ENCODE data around the gene TBL3. TPM values are rescaled to one million over a fixed set of nuclear protein-coding genes. Genes with fewer than 3 reads are reported as not detected.

Gene TBL3
- 23.9 TPM for total RNA-seq
- polyA plus RNA-seq (ENCODE audit: insufficient read depth in 1 of 8, insufficient read length in 8 of 8, low replicate concordance in 1 of 8) = 10 to 100 TPM; 27.9 to 32.9 (median 30.6) TPM
- long read RNA-seq, donor 1, full-length matches to known transcripts = 6 of 6 reads
- long read RNA-seq, donor 1, partial matches to known transcripts = 0 of 6 reads
- long read RNA-seq, donor 1, other reads (novel, unspliced or antisense) = 0 of 6 reads
- long read RNA-seq, donor 2 = 0 reads
- long read RNA-seq, donor 3, full-length matches to known transcripts = 4 of 4 reads
- long read RNA-seq, donor 3, partial matches to known transcripts = 0 of 4 reads
- long read RNA-seq, donor 3, other reads (novel, unspliced or antisense) = 0 of 4 reads
- long read RNA-seq, donor 4, full-length matches to known transcripts = 4 of 4 reads
- long read RNA-seq, donor 4, partial matches to known transcripts = 0 of 4 reads
- long read RNA-seq, donor 4, other reads (novel, unspliced or antisense) = 0 of 4 reads
- long read RNA-seq, donor 5, full-length matches to known transcripts = 4 of 4 reads
- long read RNA-seq, donor 5, partial matches to known transcripts = 0 of 4 reads
- long read RNA-seq, donor 5, other reads (novel, unspliced or antisense) = 0 of 4 reads
- long read RNA-seq, donor 6, full-length matches to known transcripts = 4 of 4 reads
- long read RNA-seq, donor 6, partial matches to known transcripts = 0 of 4 reads
- long read RNA-seq, donor 6, other reads (novel, unspliced or antisense) = 0 of 4 reads
- long read RNA-seq, donor 7, full-length matches to known transcripts = 2 of 2 reads
- long read RNA-seq, donor 7, partial matches to known transcripts = 0 of 2 reads
- long read RNA-seq, donor 7, other reads (novel, unspliced or antisense) = 0 of 2 reads
- long read RNA-seq, donor 8, full-length matches to known transcripts = 1 of 1 reads
- long read RNA-seq, donor 8, partial matches to known transcripts = 0 of 1 reads
- long read RNA-seq, donor 8, other reads (novel, unspliced or antisense) = 0 of 1 reads
- long read RNA-seq, donor 9, full-length matches to known transcripts = 1 of 1 reads
- long read RNA-seq, donor 9, partial matches to known transcripts = 0 of 1 reads
- long read RNA-seq, donor 9, other reads (novel, unspliced or antisense) = 0 of 1 reads
- long read RNA-seq, donor 10 = 0 reads
- long read RNA-seq, donor 11, full-length matches to known transcripts = 1 of 1 reads
- long read RNA-seq, donor 11, partial matches to known transcripts = 0 of 1 reads
- long read RNA-seq, donor 11, other reads (novel, unspliced or antisense) = 0 of 1 reads

DNA sequence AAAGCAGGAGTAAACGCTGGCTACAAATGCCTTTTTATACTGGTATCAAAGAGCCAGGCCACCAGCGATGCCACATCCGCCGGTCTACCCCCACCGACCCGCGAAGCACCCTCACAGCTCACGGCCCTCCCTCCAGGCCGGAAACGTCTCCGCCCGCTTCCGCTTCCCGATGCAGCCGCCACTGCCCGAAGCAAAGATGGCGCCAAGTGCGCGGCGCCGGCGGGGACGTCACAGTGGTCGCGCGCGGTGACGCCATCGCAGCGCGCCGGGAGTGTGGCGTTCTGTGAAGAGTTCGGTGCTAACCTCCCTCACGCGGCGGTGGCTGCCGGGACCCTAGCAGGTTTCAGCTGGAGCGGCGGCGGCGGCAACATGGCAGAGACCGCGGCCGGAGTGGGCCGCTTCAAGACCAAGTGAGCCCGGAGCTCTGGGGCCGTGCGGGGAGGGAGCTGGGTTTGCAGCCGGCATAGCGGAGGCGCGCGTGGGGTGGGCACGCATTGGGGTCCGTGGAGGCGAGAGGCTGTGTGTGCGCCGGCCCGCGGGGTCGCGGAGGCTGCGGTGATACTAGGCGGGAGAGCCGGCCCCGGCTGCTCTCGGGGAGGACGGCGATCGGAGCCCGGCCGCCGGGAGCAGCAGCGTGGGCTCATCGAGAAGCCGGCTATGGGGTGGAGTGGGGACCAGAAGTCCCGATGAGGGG, at the start of gene TBL3:
TBL3 (plus strand) TSS at position 258 of the 694 bp plus-strand sequence; CDS start at position 370, 112 bp downstream.
- peaks cover 3% of the 10 kb centered on the region for H3K27me3 ChIP-seq (ENCODE audit: control insufficient read depth, insufficient read depth, low read length)
- H3K4me1 ChIP-seq (ENCODE audit: control insufficient read depth, insufficient read depth, low read length) = peaks cover 19% of the 10 kb centered on the region
- peak; percentile 97 for DNase-seq
- H3K9me3 ChIP-seq (replicated peaks; ENCODE audit: control insufficient read depth, low read depth, low read length) = no peaks in the 10 kb centered on the region
- H3K4me3 ChIP-seq (ENCODE audit: low read length) = peak within 1 kb of the TSS; percentile 98
- WGBS (ENCODE audit: insufficient coverage) = under 1% methylated on average over 78 of the region's 78 CpGs
- H3K27ac ChIP-seq (ENCODE audit: low read length) = peak within 1 kb of the TSS; percentile 94
- H3K36me3 ChIP-seq (ENCODE audit: control insufficient read depth, insufficient read depth, low read length) = peaks cover 30% of the 10 kb centered on the region

DNA sequence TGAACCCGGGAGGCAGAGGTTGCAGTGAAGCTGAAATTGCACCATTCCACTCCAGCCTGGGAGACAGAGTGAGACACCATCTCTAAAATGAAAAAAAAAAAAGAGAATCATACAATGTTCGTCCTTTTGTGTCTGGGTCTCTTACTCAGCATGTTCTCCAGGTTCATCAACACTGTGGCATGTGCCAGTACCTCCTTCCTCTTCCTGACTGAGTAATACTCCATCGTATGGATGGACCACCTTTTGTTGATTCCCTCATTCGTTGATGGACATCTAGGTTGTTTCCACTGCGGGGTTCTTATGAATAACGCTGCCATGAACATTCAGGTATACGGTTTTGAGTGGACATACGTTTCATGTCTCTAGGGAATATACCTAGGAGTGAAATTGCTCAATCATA, 49.5 kb upstream of the TBL3 start:
- H3K9me3 ChIP-seq (replicated peaks; ENCODE audit: control insufficient read depth, low read depth, low read length) = no peaks in the 10 kb centered on the region
- no peak overlapping the region for H3K27ac ChIP-seq (ENCODE audit: low read length)
- no peak overlapping the region for H3K4me3 ChIP-seq (ENCODE audit: low read length)
- peaks cover 68% of the 10 kb centered on the region for H3K27me3 ChIP-seq (ENCODE audit: control insufficient read depth, insufficient read depth, low read length)
- WGBS (ENCODE audit: insufficient coverage) = 100% methylated on average over 2 of the region's 8 CpGs
- DNase-seq = no peak
- H3K36me3 ChIP-seq (ENCODE audit: control insufficient read depth, insufficient read depth, low read length) = no peaks in the 10 kb centered on the region
- H3K4me1 ChIP-seq (ENCODE audit: control insufficient read depth, insufficient read depth, low read length) = peaks cover 23% of the 10 kb centered on the region

DNA sequence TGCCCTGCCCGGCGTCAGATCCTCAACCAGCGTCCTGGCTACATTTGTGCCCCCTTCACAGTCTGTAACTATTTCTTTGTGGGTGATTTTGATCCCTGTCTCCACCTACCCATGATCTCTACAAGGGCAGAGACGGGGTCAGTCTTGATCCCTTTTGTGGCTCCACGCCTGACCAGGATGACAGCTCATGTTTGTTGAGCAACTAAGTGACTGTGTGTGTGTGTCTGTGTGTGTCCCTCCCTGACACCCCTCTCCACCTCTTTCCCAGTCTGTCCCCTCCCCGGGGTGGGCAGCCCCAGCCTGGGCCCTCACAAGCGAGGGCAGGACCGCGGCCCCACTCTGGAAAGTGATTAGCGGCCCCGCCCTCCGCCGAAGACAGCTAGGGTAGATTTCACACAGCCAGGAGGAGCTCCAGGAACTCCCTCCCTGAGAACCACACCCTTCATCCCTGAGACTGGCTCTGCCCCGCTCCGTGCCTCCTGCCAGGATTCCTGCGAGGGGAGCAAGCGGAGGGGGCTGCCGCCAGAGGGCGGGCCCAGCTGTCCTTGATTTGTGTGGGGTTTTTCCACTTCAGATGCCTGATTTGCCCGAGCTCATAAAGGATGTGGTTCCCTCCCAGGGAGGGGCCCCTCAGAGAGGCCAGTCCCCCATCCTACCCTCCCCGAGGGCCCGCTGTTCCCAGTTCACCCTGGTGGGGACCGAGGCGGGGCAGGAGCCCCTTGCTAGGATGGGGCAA, 48.4 kb upstream of the TBL3 start:
- Histone ChIP-seq H3K4me3 (ENCODE audit: low read length) (no peak overlapping the region), H3K36me3 (ENCODE audit: control insufficient read depth, insufficient read depth, low read length) (no peaks in the 10 kb centered on the region), H3K27me3 (ENCODE audit: control insufficient read depth, insufficient read depth, low read length) (peaks cover 61% of the 10 kb centered on the region), H3K27ac (ENCODE audit: low read length) (no peak overlapping the region), H3K4me1 (ENCODE audit: control insufficient read depth, insufficient read depth, low read length) (peaks cover 20% of the 10 kb centered on the region), H3K9me3 (replicated peaks; ENCODE audit: control insufficient read depth, low read depth, low read length) (no peaks in the 10 kb centered on the region)
- 4% methylated on average over 4 of the region's 24 CpGs for WGBS (ENCODE audit: insufficient coverage)
- peak; percentile 45 for DNase-seq

DNA sequence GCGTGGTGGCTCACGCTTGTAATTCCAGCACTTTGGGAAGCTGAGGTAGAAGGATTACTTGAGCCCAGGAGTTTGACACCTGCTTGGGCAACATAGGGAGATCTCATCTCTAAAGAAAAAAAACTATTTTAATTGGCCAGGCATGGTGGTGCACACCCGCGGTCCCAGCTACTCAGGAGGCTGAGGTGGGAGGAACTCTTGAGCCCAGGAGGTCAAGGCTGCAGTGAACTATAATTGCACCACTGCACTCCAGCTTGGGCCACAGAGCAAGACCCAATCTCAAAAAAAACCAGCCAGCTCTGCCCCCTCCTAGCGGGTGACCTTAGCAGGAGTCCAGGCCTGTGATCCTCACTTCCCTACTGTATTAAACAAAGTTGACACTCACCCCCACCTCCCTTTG, 47.8 kb upstream of the TBL3 start:
- Histone ChIP-seq H3K9me3 (replicated peaks; ENCODE audit: control insufficient read depth, low read depth, low read length) (no peaks in the 10 kb centered on the region), H3K4me3 (ENCODE audit: low read length) (no peak overlapping the region), H3K27me3 (ENCODE audit: control insufficient read depth, insufficient read depth, low read length) (peaks cover 55% of the 10 kb centered on the region), H3K4me1 (ENCODE audit: control insufficient read depth, insufficient read depth, low read length) (peaks cover 18% of the 10 kb centered on the region), H3K27ac (ENCODE audit: low read length) (no peak overlapping the region), H3K36me3 (ENCODE audit: control insufficient read depth, insufficient read depth, low read length) (no peaks in the 10 kb centered on the region)
- no peak for DNase-seq
- WGBS (ENCODE audit: insufficient coverage) = 55% methylated on average over 5 of the region's 5 CpGs

DNA sequence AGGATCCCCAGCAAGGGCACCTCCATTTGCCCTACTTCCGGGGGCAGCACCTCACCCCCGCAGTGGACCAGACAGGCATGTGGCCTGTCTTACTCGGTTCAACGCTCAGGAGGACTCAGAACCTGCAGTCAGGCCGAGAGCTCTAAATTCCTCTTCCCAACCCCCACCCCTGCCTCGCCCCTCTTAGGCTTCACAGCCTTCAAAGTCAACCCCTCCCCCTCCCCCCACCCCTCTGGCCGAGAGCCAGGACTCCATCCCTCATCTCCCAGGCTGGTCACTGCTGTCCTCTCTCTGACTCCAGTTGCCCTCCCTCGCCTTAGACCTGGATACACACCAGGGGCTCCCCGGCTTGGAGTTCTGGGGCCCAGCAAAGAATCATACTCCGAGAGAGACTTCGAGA, 45.6 kb upstream of the TBL3 start:
- Histone ChIP-seq H3K4me3 (ENCODE audit: low read length) (no peak overlapping the region), H3K9me3 (replicated peaks; ENCODE audit: control insufficient read depth, low read depth, low read length) (no peaks in the 10 kb centered on the region), H3K4me1 (ENCODE audit: control insufficient read depth, insufficient read depth, low read length) (peaks cover 21% of the 10 kb centered on the region), H3K36me3 (ENCODE audit: control insufficient read depth, insufficient read depth, low read length) (no peaks in the 10 kb centered on the region), H3K27me3 (ENCODE audit: control insufficient read depth, insufficient read depth, low read length) (peaks cover 37% of the 10 kb centered on the region), H3K27ac (ENCODE audit: low read length) (no peak overlapping the region)
- WGBS (ENCODE audit: insufficient coverage) = 57% methylated on average over 7 of the region's 11 CpGs
- DNase-seq = no peak

DNA sequence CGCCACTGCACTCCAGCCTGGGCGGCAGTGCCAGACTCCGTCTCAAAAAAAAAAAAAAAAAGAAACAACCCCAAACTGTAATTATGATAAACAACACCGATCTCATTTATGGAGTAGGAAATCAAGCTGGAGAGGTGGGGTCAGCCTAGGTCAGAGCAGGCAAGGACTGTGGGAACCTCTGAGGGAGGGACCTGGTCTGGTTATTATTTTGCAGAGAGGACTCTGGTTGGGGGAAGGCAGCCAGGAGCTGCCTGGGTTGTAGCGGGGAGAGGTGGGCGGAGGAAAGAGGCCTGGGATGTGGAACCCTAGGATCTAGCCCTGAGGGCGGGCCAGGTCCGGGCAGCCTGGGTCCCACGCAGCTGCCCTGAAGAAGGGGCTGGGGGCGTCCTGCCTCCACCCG, 42.7 kb upstream of the TBL3 start:
- peak overlapping the region; percentile 46 for H3K4me3 ChIP-seq (ENCODE audit: low read length)
- peaks cover 9% of the 10 kb centered on the region for H3K4me1 ChIP-seq (ENCODE audit: control insufficient read depth, insufficient read depth, low read length)
- no peaks in the 10 kb centered on the region for H3K9me3 ChIP-seq (replicated peaks; ENCODE audit: control insufficient read depth, low read depth, low read length)
- peak; percentile 55 for DNase-seq
- H3K27me3 ChIP-seq (ENCODE audit: control insufficient read depth, insufficient read depth, low read length) = peaks cover 15% of the 10 kb centered on the region
- H3K27ac ChIP-seq (ENCODE audit: low read length) = no peak overlapping the region
- WGBS (ENCODE audit: insufficient coverage) = 0% methylated on average over 3 of the region's 11 CpGs
- no peaks in the 10 kb centered on the region for H3K36me3 ChIP-seq (ENCODE audit: control insufficient read depth, insufficient read depth, low read length)

DNA sequence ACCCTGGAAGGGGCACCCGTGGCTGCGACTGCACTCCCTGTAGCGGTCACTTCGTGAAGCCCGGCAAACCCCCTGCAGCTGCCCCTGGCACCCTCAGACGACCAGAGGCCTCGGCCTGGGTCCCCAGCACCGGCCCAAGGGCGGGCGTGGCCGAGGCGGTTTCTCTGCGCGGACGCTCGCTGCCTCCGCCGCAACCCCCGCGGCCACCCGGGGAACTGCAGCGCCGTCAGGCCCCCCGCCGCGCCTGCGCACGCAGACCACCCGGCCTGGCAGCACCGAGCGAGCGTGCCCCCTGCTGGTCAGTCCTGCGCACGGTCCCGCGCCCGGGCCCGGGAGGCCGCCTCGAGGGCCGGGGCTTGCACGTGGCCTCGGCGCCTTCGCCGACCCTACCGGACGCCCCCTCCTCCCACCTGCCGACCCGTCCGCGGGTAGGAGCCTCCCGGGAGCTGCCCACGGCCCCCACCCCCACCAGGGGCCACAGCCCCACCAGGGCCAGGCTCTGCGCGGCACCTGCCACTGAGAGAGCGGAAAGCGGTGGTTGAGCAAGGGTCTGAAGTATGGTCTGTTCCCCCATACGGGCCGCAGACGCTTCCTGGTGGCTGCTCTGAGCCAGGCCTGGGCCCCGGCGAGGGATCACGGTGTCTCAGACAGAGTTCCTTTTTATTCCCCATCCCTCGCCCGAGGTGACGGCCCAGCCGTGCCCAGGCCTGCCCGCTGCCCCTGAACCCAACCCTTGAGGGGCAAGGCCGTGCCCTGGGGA, 42.1 kb upstream of the TBL3 start:
- peak overlapping the region; percentile 46 for H3K4me3 ChIP-seq (ENCODE audit: low read length)
- no peak overlapping the region for H3K27ac ChIP-seq (ENCODE audit: low read length)
- peaks cover 9% of the 10 kb centered on the region for H3K4me1 ChIP-seq (ENCODE audit: control insufficient read depth, insufficient read depth, low read length)
- DNase-seq = peak; percentile 92
- H3K27me3 ChIP-seq (ENCODE audit: control insufficient read depth, insufficient read depth, low read length) = peaks cover 10% of the 10 kb centered on the region
- no peaks in the 10 kb centered on the region for H3K36me3 ChIP-seq (ENCODE audit: control insufficient read depth, insufficient read depth, low read length)
- H3K9me3 ChIP-seq (replicated peaks; ENCODE audit: control insufficient read depth, low read depth, low read length) = no peaks in the 10 kb centered on the region
- 6% methylated on average over 66 of the region's 70 CpGs for WGBS (ENCODE audit: insufficient coverage)

DNA sequence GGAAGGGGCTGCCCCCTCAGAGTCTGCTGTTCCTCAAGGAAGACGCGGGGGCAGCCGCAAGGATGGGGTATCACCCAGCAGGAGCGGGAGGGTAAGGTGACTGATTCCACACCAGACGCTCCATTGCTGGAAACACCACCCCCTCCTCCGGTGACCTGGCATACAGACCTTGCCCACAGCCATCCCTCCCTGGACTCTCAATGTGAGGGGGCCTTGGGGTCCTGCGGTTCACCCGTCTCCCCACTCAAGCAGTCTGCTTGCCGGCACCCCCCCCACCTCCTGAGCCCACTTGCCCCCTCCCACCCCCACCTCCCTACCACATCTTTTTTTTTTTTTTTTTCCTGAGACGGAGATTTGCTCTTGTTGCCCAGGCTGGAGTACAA, 41.5 kb upstream of the TBL3 start:
- no peak for DNase-seq
- 74% methylated on average over 3 of the region's 10 CpGs for WGBS (ENCODE audit: insufficient coverage)
- Histone ChIP-seq H3K9me3 (replicated peaks; ENCODE audit: control insufficient read depth, low read depth, low read length) (no peaks in the 10 kb centered on the region), H3K4me1 (ENCODE audit: control insufficient read depth, insufficient read depth, low read length) (peaks cover 9% of the 10 kb centered on the region), H3K27ac (ENCODE audit: low read length) (no peak overlapping the region), H3K4me3 (ENCODE audit: low read length) (no peak overlapping the region), H3K36me3 (ENCODE audit: control insufficient read depth, insufficient read depth, low read length) (no peaks in the 10 kb centered on the region), H3K27me3 (ENCODE audit: control insufficient read depth, insufficient read depth, low read length) (peaks cover 9% of the 10 kb centered on the region)

Data from muscle of leg (tissue), 16 donors.